ENCODE data around the gene FAM98A.

- TF ChIP-seq CTCF (IDR thresholded peaks at IDR 0.05) (no peak), POLR2A (IDR thresholded peaks at IDR 0.05) (no peak)
These were observed 17.2 kb downstream of the FAM98A start for GRCh38 chr2:33581872-33582271.

Measured in esophagus squamous epithelium (tissue), 4 donors.